Natural killer cell (primary cell): ENCODE data around the gene CPLX3. TPM values are rescaled to one million over a fixed set of nuclear protein-coding genes. Genes with fewer than 3 reads are reported as not detected.

Source experiments
- ATAC-seq, 3 donors: fragments of 150-1000 bp in 2 of 3; fragments of 200-7000 bp in 1 of 3; cut with Tn5 transposase; 1 replicate in 1 of 3; 2 replicates in 2 of 3; pipeline ENCODE4 v1.10.0; 2021; ENCODE audit warnings: mild to moderate bottlenecking in 2 of 3, moderate library complexity in 2 of 3
- DNase-seq, 2 donors: peaks; one replicate each; pipeline versions ENCODE4 v3.0.0 to v3.0.0-alpha.2; 2013 to 2021; ENCODE audit warnings: mixed read lengths in 1 of 2
- H3K27ac ChIP-seq: one replicate; pipeline ENCODE4 v1.5.1; 2013; ENCODE audit warnings: mild to moderate bottlenecking, low read length
- H3K27me3 ChIP-seq: one replicate; pipeline ENCODE4 v1.6.1; 2013; ENCODE audit warnings: low read length; ENCODE audit not compliant: control insufficient read depth, insufficient read depth
- H3K36me3 ChIP-seq: one replicate; pipeline ENCODE4 v1.6.1; 2013; ENCODE audit warnings: low read length; ENCODE audit not compliant: control insufficient read depth, insufficient read depth
- H3K4me1 ChIP-seq: one replicate; pipeline ENCODE4 v1.6.1; 2013; ENCODE audit warnings: low read length; ENCODE audit not compliant: control insufficient read depth, insufficient read depth
- H3K4me3 ChIP-seq: one replicate; pipeline ENCODE4 v1.5.1; 2013; ENCODE audit warnings: low read length
- H3K9me3 ChIP-seq: one replicate; pipeline ENCODE4 v1.6.1; 2013; ENCODE audit warnings: low read length; ENCODE audit not compliant: control insufficient read depth, insufficient read depth
- H3K27ac Mint-ChIP-seq, 2 donors: one replicate each; pipeline ENCODE4 v1.8.0; 2022; ENCODE audit warnings: mild to moderate bottlenecking in 2 of 2, mixed read lengths in 2 of 2, moderate library complexity in 1 of 2
- H3K27me3 Mint-ChIP-seq, 2 donors: one replicate each; pipeline ENCODE4 v1.8.0; 2022; ENCODE audit warnings: low read depth in 2 of 2, mixed read lengths in 2 of 2
- H3K36me3 Mint-ChIP-seq: one replicate; pipeline ENCODE4 v1.8.0; 2022; ENCODE audit warnings: mixed read lengths
- H3K4me1 Mint-ChIP-seq, 2 donors: one replicate each; pipeline ENCODE4 v1.8.0; 2022; ENCODE audit warnings: mixed read lengths in 2 of 2
- H3K4me3 Mint-ChIP-seq: one replicate; pipeline ENCODE4 v1.8.0; 2022; ENCODE audit warnings: mild to moderate bottlenecking, moderate library complexity, mixed read lengths
- H3K9me3 Mint-ChIP-seq, 2 donors: one replicate each; pipeline ENCODE4 v1.8.0; 2022; ENCODE audit warnings: mixed read lengths in 2 of 2
- CTCF ChIP-seq: fragments of 200-600 bp; IDR thresholded peaks from one replicate; pipeline ENCODE4 v1.8.0; 2022; ENCODE audit warnings: antibody characterized with exemption
- WGBS: methylation state at CpG from one replicate; pipeline ENCODE4 v1.1.7; 2013; ENCODE audit warnings: missing lambda C conversion rate; ENCODE audit not compliant: insufficient coverage; 5-methylcytosine and 5-hydroxymethylcytosine counted together
- intact Hi-C: fragments of 100-400 bp; cut with micrococcal nuclease; formaldehyde crosslinking; loops from one replicate; pipeline ENCODE4 v1.14.2; 2022
- total RNA-seq, 4 donors: library from RNA; stranded (reverse); fragments of 120-200 nt in 1 of 4; gene quantifications; one replicate each; pipeline versions ENCODE4 v1.2.3 to v1.2.4, GENCODE V29; 2013 to 2022

Gene CPLX3
- total RNA-seq, 3 donors from 2014 or later (not counting 1 experiment from before 2014, with no cell fraction given), result 0.16 to 0.93 TPM; not detected in 1

DNA sequence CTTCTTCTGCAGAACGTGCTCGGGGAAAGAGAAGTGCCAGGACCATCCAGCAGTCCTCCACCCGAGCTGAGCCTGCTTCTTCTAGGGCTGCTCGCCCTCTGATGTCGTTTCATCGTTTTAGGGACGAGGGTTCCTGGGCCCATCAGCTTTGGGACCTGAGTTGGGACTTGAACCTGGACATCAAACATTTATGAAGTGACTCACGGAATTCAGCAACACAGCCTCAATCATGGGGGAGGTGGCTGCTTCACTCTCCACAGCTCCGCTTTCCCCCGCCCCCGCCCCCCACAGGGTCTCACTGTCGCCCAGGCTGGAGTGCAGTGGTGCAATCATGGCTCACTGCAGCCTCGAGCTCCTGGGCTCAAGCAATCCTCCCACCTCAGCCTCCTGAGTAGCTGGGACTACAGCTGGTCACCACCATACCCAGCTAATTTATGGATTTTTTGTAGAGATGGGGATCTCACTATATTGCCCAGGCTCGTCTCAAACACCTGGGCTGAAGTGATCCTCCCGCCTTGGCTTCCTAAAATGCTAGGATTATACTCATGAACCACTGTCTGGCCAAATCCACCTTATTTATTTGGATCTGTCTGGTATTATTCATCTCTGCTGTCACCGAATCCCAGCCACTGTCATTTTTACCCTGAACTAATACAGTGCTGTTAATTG is 47.5 kb downstream of the CPLX3 start:
- no peaks in the 10 kb centered on the region for H3K9me3 Mint-ChIP-seq
- TF ChIP-seq CTCF, result no peak
- no peaks in the 10 kb centered on the region for H3K36me3 Mint-ChIP-seq
- Histone ChIP-seq H3K27ac (peak overlapping the region; percentile 68), H3K9me3 (no peaks in the 10 kb centered on the region), H3K4me3 (peak overlapping the region; percentile 81), H3K4me1 (peaks cover 40% of the 10 kb centered on the region), H3K27me3 (no peaks in the 10 kb centered on the region), H3K36me3 (no peaks in the 10 kb centered on the region)
- peak overlapping the region; percentile 95 to 98 for H3K27ac Mint-ChIP-seq
- intact Hi-C loops, result loop anchor here (1.0 to 2.0 kb wide), 2 partner anchors 15 to 29 kb away; no protein-coding TSS in a partner anchor
- peak overlapping the region; percentile 99 for H3K4me3 Mint-ChIP-seq
- H3K4me1 Mint-ChIP-seq, result peaks cover 39% of the 10 kb centered on the region in 2 donors
- ATAC-seq, result no peak
- peak in 1 of 2 donors; percentile 56 for DNase-seq
- H3K27me3 Mint-ChIP-seq, result no peaks in the 10 kb centered on the region
- WGBS, result 32% methylated on average over 16 of the region's 16 CpGs

DNA sequence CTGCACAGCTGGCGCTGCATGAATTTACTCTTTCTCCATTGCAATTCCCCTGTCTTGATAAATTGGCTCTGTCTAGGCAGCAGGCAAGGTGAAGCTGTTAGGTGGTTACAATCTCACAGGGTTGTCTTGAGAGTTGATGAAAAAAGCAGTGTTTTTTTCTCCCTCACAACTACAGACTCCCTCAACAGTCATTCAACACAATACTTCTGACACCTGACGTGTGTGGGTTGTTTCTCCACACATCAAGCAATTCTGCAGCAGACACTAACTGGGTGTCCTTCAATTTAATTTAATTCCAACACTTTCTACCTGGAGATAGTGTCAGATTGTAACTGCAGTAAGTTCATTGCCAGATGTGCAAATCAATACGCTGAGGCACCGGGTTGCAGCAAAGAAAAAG is 51.8 kb downstream of the CPLX3 start:
- no peaks in the 10 kb centered on the region for H3K27me3 Mint-ChIP-seq
- H3K9me3 ChIP-seq, result no peaks in the 10 kb centered on the region
- H3K4me3 Mint-ChIP-seq, result no peak overlapping the region
- TF ChIP-seq CTCF, result no peak
- WGBS, result 94% methylated on average over 2 of the region's 4 CpGs
- H3K27ac Mint-ChIP-seq, result no peak overlapping the region
- H3K27ac ChIP-seq, result no peak overlapping the region
- no peaks in the 10 kb centered on the region for H3K27me3 ChIP-seq
- no peaks in the 10 kb centered on the region for H3K9me3 Mint-ChIP-seq
- DNase-seq (no peak), ATAC-seq (no peak)
- intact Hi-C loops, result no loop called here
- H3K4me1 Mint-ChIP-seq, result peaks cover 4% of the 10 kb centered on the region in 2 donors
- H3K4me3 ChIP-seq, result no peak overlapping the region
- peaks cover 8% of the 10 kb centered on the region for H3K4me1 ChIP-seq
- H3K36me3 ChIP-seq, result no peaks in the 10 kb centered on the region
- H3K36me3 Mint-ChIP-seq, result no peaks in the 10 kb centered on the region

Other genes starting within 250 kb of the CPLX3 start
- gene CLK3, start 210.8 kb upstream of the CPLX3 start, total RNA-seq, result 100 to 1,000 TPM; 288 to 298 (median 293) TPM
- gene EDC3, start 130.6 kb upstream of the CPLX3 start, total RNA-seq, result 10 to 100 TPM; 22.4 to 39.2 (median 32.6) TPM
- gene CYP1A1, start 101.1 kb upstream of the CPLX3 start, total RNA-seq, result under 1 TPM in 1 of 3 donors, not detected in 2; 0.33 TPM
- gene CYP1A2, start 77.8 kb upstream of the CPLX3 start, total RNA-seq, result not detected
- 100 to 1,000 TPM; 282 to 334 (median 287) TPM for gene CSK, start 44.5 kb upstream of the CPLX3 start, total RNA-seq
- 1 to 10 TPM in 1 of 3 donors, under 1 TPM in 2; 0.72 to 1.1 (median 0.94) TPM for gene LMAN1L, start 13.8 kb upstream of the CPLX3 start, total RNA-seq
- 10 to 100 TPM; 54.8 to 75.1 (median 64.7) TPM for gene ULK3, start 16.5 kb downstream of the CPLX3 start, total RNA-seq
- 100 to 1,000 TPM in 1 of 3 donors, 10 to 100 TPM in 2; 78.8 to 101 (median 92.8) TPM for gene SCAMP2, start 46.7 kb downstream of the CPLX3 start, total RNA-seq
- 10 to 100 TPM; 15.7 to 20.4 (median 18.8) TPM for gene MPI, start 63.4 kb downstream of the CPLX3 start, total RNA-seq
- gene FAM219B, start 80.2 kb downstream of the CPLX3 start, total RNA-seq, result 100 to 1,000 TPM in 1 of 3 donors, 10 to 100 TPM in 2; 63.5 to 107 (median 69.0) TPM
- 10 to 100 TPM; 69.7 to 90.0 (median 76.9) TPM for gene COX5A, start 111.4 kb downstream of the CPLX3 start, total RNA-seq
- gene RPP25, start 130.1 kb downstream of the CPLX3 start, total RNA-seq, result under 1 TPM; 0.21 to 0.84 (median 0.50) TPM
- gene SCAMP5, start 168.9 kb downstream of the CPLX3 start, total RNA-seq, result 1 to 10 TPM in 1 of 3 donors, under 1 TPM in 2; 0.09 to 2.7 (median 0.54) TPM
- 10 to 100 TPM; 21.3 to 32.3 (median 27.0) TPM for gene PPCDC, start 197.0 kb downstream of the CPLX3 start, total RNA-seq